GM23338 (cell line): ENCODE measurements around the gene RNASE8.

Experiments used
- CREB1 ChIP-seq: fragments of 250-450 bp; sonication (Bioruptor Pico); IDR thresholded peaks from 2 replicates; pipeline ENCODE4 v1.5.0; 2020; ENCODE audit warnings: low read depth, mild to moderate bottlenecking, moderate library complexity
- CTCF ChIP-seq, 2 experiments: fragments of 200-600 bp in 1 of 2; sonication (generic) in 1 of 2; conservative IDR thresholded peaks; 2 replicates each; pipeline versions ENCODE4 v1.5.1 to v1.6.1; 2016 to 2017; ENCODE audit warnings: antibody characterized with exemption in 2 of 2, low read depth in 2 of 2, mild to moderate bottlenecking in 2 of 2, moderate library complexity in 1 of 2

GRCh38 chr14:21041676-21042433 is 15.8 kb upstream of the RNASE8 start, which contains the start of gene RNASE7:
- TF ChIP-seq CTCF (conservative IDR thresholded peaks at IDR 0.05; ENCODE audit: low read depth in 2 of 2) (no peak), CREB1 (CRISPR knock-in tag) (no peak)
